Stomach (tissue), 9 donors: ENCODE data around the gene TBC1D16. TPM values are rescaled to one million over a fixed set of nuclear protein-coding genes. Genes with fewer than 3 reads are reported as not detected.

Source experiments
- DNase-seq, 2 donors: peaks; one replicate each; pipeline versions ENCODE4 v3.0.0 to v3.0.0-alpha.2; 2013 to 2019
- H3K27ac ChIP-seq, 5 donors: fragments of 200-600 bp in 4 of 5; sonication (generic) in 4 of 5; one replicate each; pipeline ENCODE4 v1.5.1; 2013 to 2019; ENCODE audit warnings: mild to moderate bottlenecking in 1 of 5, moderate library complexity in 1 of 5
- H3K27me3 ChIP-seq, 3 donors: fragments of 200-600 bp; sonication (generic); one replicate each; pipeline ENCODE4 v1.5.1; 2017 to 2019; ENCODE audit warnings: mixed run types in 1 of 3
- H3K36me3 ChIP-seq, 4 donors: fragments of 200-600 bp; sonication (generic); 1 replicate in 3 of 4; 2 replicates in 1 of 4; pipeline ENCODE4 v1.5.1; 2016 to 2019
- H3K4me1 ChIP-seq, 4 donors: fragments of 200-600 bp; sonication (generic); one replicate each; pipeline ENCODE4 v1.5.1; 2016 to 2019
- H3K4me3 ChIP-seq, 4 donors: fragments of 200-600 bp; sonication (generic) in 3 of 4; one replicate each; pipeline ENCODE4 v1.5.1; 2016 to 2019; ENCODE audit warnings: mild to moderate bottlenecking in 1 of 4
- H3K9me3 ChIP-seq, 4 donors: fragments of 200-600 bp; sonication (generic); one replicate each; pipeline ENCODE4 v1.5.1; 2016 to 2019
- EP300 ChIP-seq: sonication (generic); formaldehyde crosslinking; IDR thresholded peaks from one replicate; pipeline ENCODE4 v1.6.1; 2017; ENCODE audit warnings: antibody characterized with exemption
- POLR2A ChIP-seq, 4 donors: fragments of 450-650 bp; IDR thresholded peaks; one replicate each; pipeline ENCODE4 v1.6.1; 2016; ENCODE audit warnings: antibody characterized with exemption in 4 of 4, control low read depth in 2 of 4, mild to moderate bottlenecking in 1 of 4, moderate library complexity in 1 of 4
- POLR2AphosphoS5 ChIP-seq, 3 donors: sonication (generic); formaldehyde crosslinking; IDR thresholded peaks; one replicate each; pipeline ENCODE4 v1.6.1; 2016; ENCODE audit warnings: antibody characterized with exemption in 3 of 3
- WGBS, 5 donors: extraction: QIAGEN DNeasy Blood & Tissue Kit in 3 of 5; methylation state at CpG; one replicate each; pipeline versions ENCODE4 v1.1.5 to v1.1.7; 2013 to 2018; 5-methylcytosine and 5-hydroxymethylcytosine counted together
- intact Hi-C: fragments of 100-400 bp; cut with DNase I; formaldehyde crosslinking; loops from one replicate; pipeline ENCODE4 v1.15.1; 2023; ENCODE audit warnings: low total_unique reads
- polyA plus RNA-seq, 3 donors: library from polyadenylated mRNA; stranded (reverse); fragments of 200-250 nt; gene quantifications; one replicate each; pipeline ENCODE4 v1.2.3, GENCODE V29; 2013
- total RNA-seq, 5 donors: library from RNA; depleted of rRNA; stranded (reverse); fragments of >200 nt; gene quantifications; one replicate each; pipeline versions ENCODE4 v1.1.0 to v1.2.3, GENCODE V29; 2014 to 2016
- TF ChIP-seq, protein P1 (sequence below), 7 experiments: fragments of 450-650 bp in 4 of 7; fragments of 200-600 bp in 3 of 7; sonication (generic) in 3 of 7; IDR thresholded peaks; one replicate each; pipeline ENCODE4 v1.5.1; 2016 to 2019; ENCODE audit warnings: antibody characterized with exemption in 7 of 7, control low read depth in 2 of 7, mild to moderate bottlenecking in 1 of 7
- donor health status: healthy with polysubstance abuse.
- donor health status: Bipolar disorder and iron deficiency.
- donor health status: healthy.

Gene TBC1D16
- total and polyA plus RNA-seq, 8 donors = 3.0 to 22.2 (median 16.8) TPM

GRCh38 chr17:79920751-79921410, 114.8 kb downstream of the TBC1D16 start:
- Histone ChIP-seq H3K36me3 (no peaks in the 10 kb centered on the region), H3K27me3 (peaks cover 0 to 80% (median 13%) of the 10 kb centered on the region in 3 donors), H3K9me3 (no peaks in the 10 kb centered on the region), H3K27ac (peak overlapping the region; percentile 35 to 86 (median 83)), H3K4me3 (peak overlapping the region in 3 of 4 donors; percentile 14 to 42 (median 41)), H3K4me1 (peaks cover 40 to 69% (median 63%) of the 10 kb centered on the region in 4 donors)
- TF ChIP-seq POLR2A (IDR thresholded peaks at IDR 0.05) (no peak), EP300 (no peak), POLR2AphosphoS5 (IDR thresholded peaks at IDR 0.05) (no peak)
- TF ChIP-seq, protein P1, sequence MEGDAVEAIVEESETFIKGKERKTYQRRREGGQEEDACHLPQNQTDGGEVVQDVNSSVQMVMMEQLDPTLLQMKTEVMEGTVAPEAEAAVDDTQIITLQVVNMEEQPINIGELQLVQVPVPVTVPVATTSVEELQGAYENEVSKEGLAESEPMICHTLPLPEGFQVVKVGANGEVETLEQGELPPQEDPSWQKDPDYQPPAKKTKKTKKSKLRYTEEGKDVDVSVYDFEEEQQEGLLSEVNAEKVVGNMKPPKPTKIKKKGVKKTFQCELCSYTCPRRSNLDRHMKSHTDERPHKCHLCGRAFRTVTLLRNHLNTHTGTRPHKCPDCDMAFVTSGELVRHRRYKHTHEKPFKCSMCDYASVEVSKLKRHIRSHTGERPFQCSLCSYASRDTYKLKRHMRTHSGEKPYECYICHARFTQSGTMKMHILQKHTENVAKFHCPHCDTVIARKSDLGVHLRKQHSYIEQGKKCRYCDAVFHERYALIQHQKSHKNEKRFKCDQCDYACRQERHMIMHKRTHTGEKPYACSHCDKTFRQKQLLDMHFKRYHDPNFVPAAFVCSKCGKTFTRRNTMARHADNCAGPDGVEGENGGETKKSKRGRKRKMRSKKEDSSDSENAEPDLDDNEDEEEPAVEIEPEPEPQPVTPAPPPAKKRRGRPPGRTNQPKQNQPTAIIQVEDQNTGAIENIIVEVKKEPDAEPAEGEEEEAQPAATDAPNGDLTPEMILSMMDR (IDR thresholded peaks at IDR 0.05) = no peak
- intact Hi-C loops = no loop called here
- no peak for DNase-seq
- 28 to 62% (median 55%) methylated on average over 15 to 19 of the region's 19 CpGs for WGBS, 5 donors

- Histone ChIP-seq H3K36me3 (no peaks in the 10 kb centered on the region), H3K4me3 (peak overlapping the region; percentile 30 to 42 (median 40)), H3K27ac (peak overlapping the region; percentile 80 to 86 (median 83)), H3K27me3 (peaks cover 0 to 80% (median 19%) of the 10 kb centered on the region in 3 donors), H3K9me3 (no peaks in the 10 kb centered on the region), H3K4me1 (peaks cover 38 to 68% (median 62%) of the 10 kb centered on the region in 4 donors)
- intact Hi-C loops = loop anchor here (10.0 kb wide), 1 partner anchor 115 kb away; no protein-coding TSS in a partner anchor
- no peak for DNase-seq
- WGBS, 5 donors = 24 to 50% (median 31%) methylated on average over 14 to 28 of the region's 28 CpGs
- no peak for TF ChIP-seq EP300
- TF ChIP-seq POLR2AphosphoS5 (IDR thresholded peaks at IDR 0.05) = no peak
- no peak for TF ChIP-seq POLR2A (IDR thresholded peaks at IDR 0.05)
- TF ChIP-seq, protein P1 (IDR thresholded peaks at IDR 0.05) = no peak
Observed at GRCh38 chr17:79919862-79920720, 115.6 kb downstream of the TBC1D16 start.

DNA sequence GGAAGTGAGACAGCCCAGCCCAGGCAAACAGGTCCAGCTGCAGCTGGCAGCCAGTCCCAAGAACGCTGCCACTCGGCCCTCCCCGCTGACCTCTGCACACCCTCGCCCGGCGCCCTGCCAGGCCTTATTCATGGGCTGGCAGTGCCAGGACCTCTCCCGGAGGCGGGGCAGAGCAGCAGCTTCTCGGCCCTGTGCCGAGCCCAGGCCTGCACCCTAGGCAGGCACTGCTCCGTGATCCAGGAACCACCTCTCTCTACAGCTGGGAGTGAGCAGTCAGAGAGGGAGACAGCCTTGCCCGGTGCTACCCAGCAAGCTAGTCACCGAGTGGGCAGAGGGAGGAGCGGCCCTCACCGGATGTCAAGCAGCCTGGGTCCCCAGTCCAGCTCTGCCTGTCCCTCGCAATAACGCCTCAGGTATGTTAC, 116.5 kb downstream of the TBC1D16 start:
- Histone ChIP-seq H3K27ac (peak overlapping the region; percentile 81 to 86 (median 83)), H3K36me3 (no peaks in the 10 kb centered on the region), H3K9me3 (no peaks in the 10 kb centered on the region), H3K4me3 (peak overlapping the region; percentile 30 to 42 (median 40)), H3K4me1 (peaks cover 29 to 62% (median 54%) of the 10 kb centered on the region in 4 donors), H3K27me3 (peaks cover 0 to 72% (median 19%) of the 10 kb centered on the region in 3 donors)
- TF ChIP-seq EP300 (no peak), POLR2AphosphoS5 (IDR thresholded peaks at IDR 0.05) (peak; percentile 69 to 93 (median 89)), POLR2A (IDR thresholded peaks at IDR 0.05) (peak in 1 of 4 donors; percentile 65)
- TF ChIP-seq, protein P1 (IDR thresholded peaks at IDR 0.05) = no peak
- DNase-seq = peak; percentile 90 to 99
- WGBS, 5 donors = 18 to 38% (median 25%) methylated on average over 7 to 17 of the region's 17 CpGs
- intact Hi-C loops = loop anchor here (10.0 kb wide), 1 partner anchor 114 kb away; no protein-coding TSS in a partner anchor

- Histone ChIP-seq H3K9me3 (no peaks in the 10 kb centered on the region), H3K27me3 (peaks cover 0 to 71% (median 19%) of the 10 kb centered on the region in 3 donors), H3K4me3 (no peak overlapping the region), H3K36me3 (no peaks in the 10 kb centered on the region), H3K27ac (peak overlapping the region; percentile 81 to 86 (median 83)), H3K4me1 (peaks cover 28 to 58% (median 54%) of the 10 kb centered on the region in 4 donors)
- no peak for TF ChIP-seq POLR2AphosphoS5 (IDR thresholded peaks at IDR 0.05)
- TF ChIP-seq, protein P1 (IDR thresholded peaks at IDR 0.05) = no peak
- intact Hi-C loops = loop anchor here (10.0 kb wide), 1 partner anchor 114 kb away; no protein-coding TSS in a partner anchor
- WGBS, 5 donors = 18 to 53% (median 27%) methylated on average over 4 to 9 of the region's 9 CpGs
- no peak for DNase-seq
Observed at GRCh38 chr17:79918581-79919163, 117.0 kb downstream of the TBC1D16 start.
